GM10847 (cell line): ENCODE measurements around the gene NEMP1.

Experiments
- POLR2A ChIP-seq: IDR thresholded peaks from 2 replicates; pipeline ENCODE4 v1.6.1; 2011; ENCODE audit not compliant: insufficient read length; ENCODE audit errors: extremely low read depth

NEMP1 gene

GRCh38 chr12:57078519-57079404 lies at the start of gene NEMP1:
Gene NEMP1 (minus strand): TSS chr12:57078791. CDS start chr12:57078745, 46 bp downstream.
- peak; percentile 41 for TF ChIP-seq POLR2A

GRCh38 chr12:57127726-57128518 lies 49.3 kb upstream of the NEMP1 start, which contains the start of gene LRP1:
Gene LRP1 (plus strand): TSS chr12:57128483. CDS start chr12:57128965, 482 bp downstream.
- no peak for TF ChIP-seq POLR2A

- TF ChIP-seq POLR2A: no peak
Observed at GRCh38 chr12:57127101-57127725, 48.6 kb upstream of the NEMP1 start.

GRCh38 chr12:57126561-57126960 lies 48.0 kb upstream of the NEMP1 start:
- no peak for TF ChIP-seq POLR2A

- TF ChIP-seq POLR2A: no peak
Observed at GRCh38 chr12:57126061-57126460, 47.5 kb upstream of the NEMP1 start.

- TF ChIP-seq POLR2A: no peak
Observed at GRCh38 chr12:57124261-57124877, 45.8 kb upstream of the NEMP1 start.

GRCh38 chr12:57123813-57124212 lies 45.2 kb upstream of the NEMP1 start:
- no peak for TF ChIP-seq POLR2A

GRCh38 chr12:57119294-57120085 lies 40.9 kb upstream of the NEMP1 start:
- TF ChIP-seq POLR2A: no peak

- TF ChIP-seq POLR2A: no peak
Observed at GRCh38 chr12:57118711-57119271, 40.2 kb upstream of the NEMP1 start.

- TF ChIP-seq POLR2A: no peak
Observed at GRCh38 chr12:57116580-57117281, 38.1 kb upstream of the NEMP1 start.

- no peak for TF ChIP-seq POLR2A
Observed at GRCh38 chr12:57112492-57113294, 34.1 kb upstream of the NEMP1 start.

GRCh38 chr12:57111031-57111734 lies 32.6 kb upstream of the NEMP1 start, which contains the start of gene STAT6:
Gene STAT6 (minus strand): TSS chr12:57111362. CDS start chr12:57108278, 3,084 bp downstream.
- peak; percentile 62 for TF ChIP-seq POLR2A
